AG04450 (cell line): ENCODE measurements around the gene TOR4A. TPM values are rescaled to one million over a fixed set of nuclear protein-coding genes. Genes with fewer than 3 reads are reported as not detected.

Source experiments
- CTCF ChIA-PET: fragments of 300-600, 350-600 bp; formaldehyde crosslinking; extraction: SDS; loops from one replicate; lab custom pipeline; 2022; ENCODE audit warnings: antibody characterized with exemption, inconsistent platforms; lab: Charles Lee
- POLR2A ChIA-PET: fragments of 350-600 bp; formaldehyde crosslinking; extraction: SDS; loops from one replicate; lab custom pipeline; 2021; ENCODE audit warnings: antibody characterized with exemption, inconsistent platforms; lab: Yijun Ruan, JAX
- DNase-seq: peaks from one replicate; pipeline ENCODE4 v3.0.0-alpha.2; 2011; ENCODE audit warnings: low read depth, low spot score
- H3K27ac ChIP-seq: one replicate; pipeline ENCODE4 v1.5.1; 2012; ENCODE audit warnings: low read depth, low read length, control low read depth
- H3K27me3 ChIP-seq: one replicate; pipeline ENCODE4 v1.6.0; 2012; ENCODE audit warnings: low read length; ENCODE audit not compliant: control insufficient read depth, insufficient read depth
- H3K4me3 ChIP-seq: 2 replicates; pipeline ENCODE4 v1.5.1; 2011; ENCODE audit warnings: mild to moderate bottlenecking, low read depth, low read length, control low read depth
- H3K9me3 ChIP-seq: 2 replicates; pipeline ENCODE4 v1.5.1; 2012; ENCODE audit warnings: low read length; ENCODE audit not compliant: control insufficient read depth, insufficient read depth
- polyA plus RNA-seq: library from polyadenylated mRNA; depleted of rRNA; stranded (reverse); fragments of >200 nt; gene quantifications from 2 replicates; pipeline ENCODE4 v1.2.3, GENCODE V29; 2011
- TF ChIP-seq, protein P1 (sequence below): IDR thresholded peaks from 2 replicates; pipeline ENCODE4 v1.5.1; 2011; ENCODE audit warnings: low read depth, low read length, control low read depth, inconsistent platforms

Gene TOR4A
- polyA plus RNA-seq, 1 experiment: 14.1 TPM

DNA sequence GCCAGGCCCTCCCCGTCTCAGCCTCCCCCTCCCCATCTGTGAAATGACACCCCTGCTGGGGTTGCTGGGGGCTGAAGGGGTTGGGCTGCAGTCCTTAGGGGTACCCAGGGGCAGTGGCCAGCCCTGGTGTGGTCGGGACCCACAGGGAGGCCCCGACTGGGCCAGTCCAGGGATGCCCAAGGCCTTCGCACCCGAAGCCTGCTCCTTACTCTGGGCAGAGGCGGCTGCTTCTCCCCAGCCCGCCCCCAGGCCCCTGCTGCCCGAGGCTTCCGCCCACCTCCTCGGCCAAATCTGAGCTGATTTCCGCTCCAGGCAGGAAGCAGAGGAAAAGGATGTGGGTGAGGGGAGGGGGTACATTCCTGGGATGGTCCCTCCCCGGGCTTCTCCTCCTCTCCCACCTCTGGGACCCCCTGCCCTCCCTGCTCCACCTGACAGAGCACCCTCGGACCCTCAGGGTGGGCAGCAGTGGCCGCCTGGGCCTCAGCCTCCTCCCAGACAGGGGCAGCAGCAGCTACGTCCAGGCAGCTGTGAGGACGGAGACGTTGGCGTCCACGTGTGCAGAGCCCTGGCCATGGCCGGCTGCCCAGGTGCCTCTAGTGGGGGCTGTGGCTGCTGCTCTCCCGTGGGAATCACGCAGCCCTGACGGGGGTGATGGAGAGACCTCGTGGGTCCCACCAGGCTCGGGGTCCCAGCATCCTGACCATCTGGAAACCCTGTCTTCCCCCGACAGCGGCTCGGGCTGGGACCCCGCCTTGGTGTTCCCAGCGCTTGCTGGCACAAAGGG is 28.7 kb downstream of the TOR4A start:
- no peak overlapping the region for H3K27ac ChIP-seq
- ChIA-PET CTCF (interaction anchor here (0.6 kb wide), 1 partner anchor 99 kb away, joined by 3 read pairs; no protein-coding TSS in a partner anchor), POLR2A (no interaction called here)
- H3K9me3 ChIP-seq: no peaks in the 10 kb centered on the region; the same call in 1 of the 2 replicates
- H3K4me3 ChIP-seq: no peak overlapping the region
- TF ChIP-seq, protein P1, sequence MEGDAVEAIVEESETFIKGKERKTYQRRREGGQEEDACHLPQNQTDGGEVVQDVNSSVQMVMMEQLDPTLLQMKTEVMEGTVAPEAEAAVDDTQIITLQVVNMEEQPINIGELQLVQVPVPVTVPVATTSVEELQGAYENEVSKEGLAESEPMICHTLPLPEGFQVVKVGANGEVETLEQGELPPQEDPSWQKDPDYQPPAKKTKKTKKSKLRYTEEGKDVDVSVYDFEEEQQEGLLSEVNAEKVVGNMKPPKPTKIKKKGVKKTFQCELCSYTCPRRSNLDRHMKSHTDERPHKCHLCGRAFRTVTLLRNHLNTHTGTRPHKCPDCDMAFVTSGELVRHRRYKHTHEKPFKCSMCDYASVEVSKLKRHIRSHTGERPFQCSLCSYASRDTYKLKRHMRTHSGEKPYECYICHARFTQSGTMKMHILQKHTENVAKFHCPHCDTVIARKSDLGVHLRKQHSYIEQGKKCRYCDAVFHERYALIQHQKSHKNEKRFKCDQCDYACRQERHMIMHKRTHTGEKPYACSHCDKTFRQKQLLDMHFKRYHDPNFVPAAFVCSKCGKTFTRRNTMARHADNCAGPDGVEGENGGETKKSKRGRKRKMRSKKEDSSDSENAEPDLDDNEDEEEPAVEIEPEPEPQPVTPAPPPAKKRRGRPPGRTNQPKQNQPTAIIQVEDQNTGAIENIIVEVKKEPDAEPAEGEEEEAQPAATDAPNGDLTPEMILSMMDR: no peak
- H3K27me3 ChIP-seq: peaks cover 4% of the 10 kb centered on the region
- DNase-seq: no peak

DNA sequence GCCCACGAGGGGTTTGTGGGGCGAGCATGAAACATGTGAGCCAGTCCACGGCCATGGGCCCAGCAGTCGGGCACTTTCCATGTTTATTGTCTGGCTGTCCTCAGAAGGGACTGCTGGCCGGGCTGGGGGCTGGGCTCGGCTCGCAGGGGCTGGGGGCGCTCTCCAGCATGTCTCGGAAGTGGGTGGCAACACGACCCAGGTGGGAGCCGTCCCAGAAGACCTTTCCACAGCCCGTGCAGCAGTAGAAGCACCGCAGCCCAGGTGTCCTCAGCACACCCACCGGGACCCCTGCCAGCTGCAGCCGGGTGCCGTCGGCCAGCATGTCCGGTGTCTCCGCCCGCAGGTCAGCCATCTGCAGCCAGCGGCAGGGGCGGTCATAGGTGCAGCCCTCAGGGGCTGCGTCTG is 29.3 kb downstream of the TOR4A start:
- DNase-seq: no peak
- ChIA-PET POLR2A (no interaction called here), CTCF (interaction anchor here (0.6 kb wide), 1 partner anchor 99 kb away, joined by 3 read pairs; no protein-coding TSS in a partner anchor)
- H3K27me3 ChIP-seq: peaks cover 4% of the 10 kb centered on the region
- TF ChIP-seq, protein P1: no peak
- H3K27ac ChIP-seq: no peak overlapping the region
- H3K4me3 ChIP-seq: no peak overlapping the region
- H3K9me3 ChIP-seq: no peaks in the 10 kb centered on the region; the same call in 1 of the 2 replicates

DNA sequence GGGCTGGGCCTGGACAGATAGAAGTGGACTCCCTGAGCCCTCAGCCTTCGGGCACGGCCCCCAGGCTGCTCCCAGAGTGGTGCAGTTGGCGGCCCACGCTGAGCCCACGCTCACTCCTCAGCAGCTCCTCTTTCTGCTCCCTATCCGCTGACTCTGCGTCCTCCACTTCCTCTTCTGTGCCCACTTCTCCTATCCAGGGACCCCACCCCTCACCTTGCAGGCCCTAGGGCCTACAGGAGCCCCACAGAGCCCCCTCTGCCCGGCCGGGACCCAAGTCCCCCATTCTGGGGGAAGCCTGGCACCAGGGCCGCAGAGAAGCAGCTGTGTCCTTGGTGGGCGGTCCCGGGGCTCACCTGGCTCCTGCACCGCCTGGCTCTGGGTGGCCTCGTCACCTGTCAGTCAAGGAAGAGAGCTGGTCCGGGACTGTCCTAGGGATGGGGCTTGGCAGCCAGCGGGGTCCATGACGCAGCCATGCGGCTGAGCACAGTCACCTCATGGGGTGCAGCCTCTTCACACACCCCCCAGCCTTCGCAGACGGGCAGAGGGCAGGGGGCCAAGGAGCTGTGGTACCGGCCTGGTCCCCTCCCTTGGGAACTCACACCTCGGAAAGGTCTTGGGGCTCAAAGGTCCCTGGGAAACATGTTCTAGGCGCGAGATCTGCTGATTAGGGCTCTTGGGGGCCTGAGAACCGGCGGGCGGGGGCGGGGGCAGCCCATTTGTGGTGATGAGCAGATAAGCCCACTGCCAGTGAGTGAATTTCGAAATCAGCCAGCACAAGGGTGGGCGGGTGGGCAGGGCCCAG is 29.9 kb downstream of the TOR4A start:
- H3K4me3 ChIP-seq: no peak overlapping the region
- H3K9me3 ChIP-seq: no peaks in the 10 kb centered on the region; the same call in 1 of the 2 replicates
- ChIA-PET CTCF (no interaction called here), POLR2A (no interaction called here)
- H3K27me3 ChIP-seq: peaks cover 4% of the 10 kb centered on the region
- TF ChIP-seq, protein P1: no peak
- H3K27ac ChIP-seq: no peak overlapping the region
- no peak for DNase-seq

DNA sequence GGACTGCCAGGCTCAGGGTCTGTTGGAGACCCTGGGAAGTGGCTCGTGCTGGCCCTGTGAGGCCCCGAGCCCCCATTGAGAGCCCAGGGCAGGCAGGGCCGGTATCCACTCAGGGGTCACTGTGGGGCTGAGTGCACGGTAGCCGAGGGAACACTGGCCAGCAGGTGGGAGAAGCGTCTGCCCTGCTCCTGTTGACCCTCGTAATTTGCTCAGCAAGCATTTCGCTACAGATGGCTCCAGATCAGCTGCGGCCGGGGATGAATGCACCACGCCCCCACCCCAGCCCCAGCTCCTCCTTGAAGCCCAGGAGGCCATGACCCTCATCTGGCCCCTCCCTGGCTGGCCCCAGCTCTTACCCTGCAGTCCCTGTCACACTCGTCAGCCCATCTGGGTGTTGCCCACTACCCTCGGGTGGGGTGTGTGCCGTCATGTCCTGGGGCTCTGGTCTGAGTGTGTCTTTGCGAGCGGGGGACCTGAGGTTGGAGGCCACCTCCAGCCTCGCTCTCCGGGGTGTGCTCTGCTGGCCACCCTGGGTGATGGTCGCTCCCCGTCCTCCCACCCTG is 30.6 kb downstream of the TOR4A start:
- Histone ChIP-seq H3K27ac (no peak overlapping the region), H3K4me3 (no peak overlapping the region), H3K27me3 (peaks cover 4% of the 10 kb centered on the region), H3K9me3 (no peaks in the 10 kb centered on the region; the same call in 1 of the 2 replicates)
- CTCF ChIA-PET: no interaction called here
- TF ChIP-seq, protein P1: no peak
- no peak for DNase-seq
- POLR2A ChIA-PET: interaction anchor here (0.7 kb wide), 1 partner anchor 102 kb away, joined by 4 read pairs; no protein-coding TSS in a partner anchor
